ENCODE measurements around the gene LHX3. TPM values are rescaled to one million over a fixed set of nuclear protein-coding genes. Genes with fewer than 3 reads are reported as not detected.
"Not testable (repeated sequence)": the region's sequence is repeated elsewhere in the genome, so short reads cannot be mapped to it uniquely, and the experiment has no call there.

The LHX3 gene
- total RNA-seq, 2 experiments from 2014 or later: not detected

DNA sequence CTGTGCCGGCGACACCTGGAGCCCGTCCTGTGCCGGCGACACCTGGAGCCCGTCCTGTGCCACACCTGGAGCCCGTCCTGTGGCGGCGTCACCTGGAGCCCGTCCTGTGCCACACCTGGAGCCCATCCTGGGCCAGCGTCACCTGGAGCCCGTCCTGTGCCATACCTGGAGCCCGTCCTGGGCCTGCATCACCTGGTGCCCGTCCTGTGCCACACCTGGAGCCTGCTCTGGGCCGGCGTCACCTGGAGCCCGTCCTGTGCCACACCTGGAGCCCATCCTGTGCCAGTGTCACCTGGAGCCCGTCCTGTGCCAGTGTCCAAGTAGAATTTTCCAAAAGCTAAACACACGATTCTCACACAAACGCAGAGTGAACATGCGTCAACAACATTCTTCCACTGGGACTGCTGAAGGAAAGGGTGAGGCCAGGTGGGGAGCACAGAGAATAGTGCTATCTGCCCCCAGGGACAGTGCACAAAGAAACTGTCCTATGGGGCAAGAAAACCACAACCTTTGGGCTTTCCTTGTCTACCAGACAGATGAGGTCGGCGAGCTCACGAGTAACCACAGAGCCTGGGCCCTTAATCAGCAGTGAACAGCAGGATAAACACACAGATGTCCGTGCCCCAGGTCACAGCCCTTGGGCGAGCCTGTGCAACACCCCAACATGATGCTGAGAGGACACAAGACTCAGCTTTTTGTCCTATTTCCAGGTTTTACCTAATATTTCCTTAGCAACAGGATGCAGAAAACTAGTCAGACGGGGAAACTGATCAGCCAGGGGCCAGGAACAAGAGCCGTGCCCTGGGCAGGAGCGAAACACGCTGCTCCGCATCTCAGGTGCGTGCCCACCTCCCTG lies 32.8 kb upstream of the LHX3 start:
- Mint-ChIP-seq H3K4me3 (no peak overlapping the region), H3K9me3 (no peaks in the 10 kb centered on the region), H3K27me3 (no peaks in the 10 kb centered on the region), H3K4me1 (peaks cover 26% of the 10 kb centered on the region), H3K36me3 (ENCODE audit: low read depth) (peaks cover 4% of the 10 kb centered on the region), H3K27ac (no peak overlapping the region)
- CTCF ChIA-PET: interaction anchor here (1.2 kb wide), 1 partner anchor 13 kb away, joined by 4 read pairs; no protein-coding TSS in a partner anchor
- no peak for DNase-seq
- POLR2A ChIA-PET: no interaction called here

DNA sequence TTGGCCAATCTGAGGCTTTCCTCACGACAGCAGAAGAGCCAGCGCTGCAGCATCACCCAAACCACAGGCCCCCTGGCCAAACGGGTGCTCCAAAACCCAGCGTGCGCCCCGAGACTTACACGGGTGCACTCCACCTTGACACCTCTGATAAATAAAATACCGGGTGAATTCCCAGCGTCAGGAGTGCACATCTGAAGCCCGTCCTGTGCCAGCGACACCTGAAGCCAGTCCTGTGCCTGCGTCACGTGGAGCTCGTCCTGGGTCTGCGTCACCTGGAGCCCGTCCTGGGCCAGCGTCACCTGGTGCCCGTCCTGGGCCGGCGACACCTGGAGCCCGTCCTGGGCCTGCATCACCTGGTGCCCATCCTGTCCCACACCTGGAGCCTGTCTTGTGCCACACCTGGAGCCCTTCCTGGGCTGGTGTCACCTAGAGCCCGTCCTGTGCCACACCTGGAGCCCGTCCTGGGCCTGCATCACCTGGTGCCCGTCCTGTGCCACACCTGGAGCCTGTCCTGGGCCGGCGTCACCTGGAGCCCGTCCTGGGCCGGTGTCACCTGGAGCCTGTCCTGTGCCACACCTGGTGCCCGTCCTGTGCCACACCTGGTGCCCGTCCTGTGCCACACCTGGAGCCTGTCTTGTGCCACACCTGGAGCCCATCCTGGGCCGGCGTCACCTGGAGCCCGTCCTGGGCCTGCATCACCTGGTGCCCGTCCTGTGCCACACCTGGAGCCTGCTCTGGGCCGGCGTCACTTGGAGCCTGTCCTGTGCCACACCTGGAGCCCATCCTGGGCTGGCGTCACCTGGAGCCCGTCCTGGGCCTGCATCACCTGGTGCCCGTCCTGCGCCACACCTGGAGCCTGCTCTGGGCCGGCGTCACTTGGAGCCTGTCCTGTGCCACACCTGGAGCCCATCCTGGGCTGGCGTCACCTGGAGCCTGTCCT lies 31.8 kb upstream of the LHX3 start:
- DNase-seq; H3K9me3 Mint-ChIP-seq; H3K27me3 Mint-ChIP-seq; H3K36me3 Mint-ChIP-seq (ENCODE audit: low read depth); POLR2A ChIA-PET; H3K27ac Mint-ChIP-seq; H3K4me3 Mint-ChIP-seq: not testable (repeated sequence)
- CTCF ChIA-PET: interaction anchor here (1.1 kb wide), 1 partner anchor 19 kb away, joined by 4 read pairs; no protein-coding TSS in a partner anchor
- peaks cover 33% of the 10 kb centered on the region for H3K4me1 Mint-ChIP-seq

GRCh38 chr9:136235709-136236455 lies 31.0 kb upstream of the LHX3 start:
- DNase-seq: no peak
- peaks cover 40% of the 10 kb centered on the region for H3K4me1 Mint-ChIP-seq
- peaks cover 4% of the 10 kb centered on the region for H3K36me3 Mint-ChIP-seq (ENCODE audit: low read depth)
- CTCF ChIA-PET: interaction anchor here (1.1 kb wide), 1 partner anchor 19 kb away, joined by 4 read pairs; no protein-coding TSS in a partner anchor
- no peak overlapping the region for H3K27ac Mint-ChIP-seq
- POLR2A ChIA-PET: no interaction called here
- no peak overlapping the region for H3K4me3 Mint-ChIP-seq
- no peaks in the 10 kb centered on the region for H3K27me3 Mint-ChIP-seq
- H3K9me3 Mint-ChIP-seq: no peaks in the 10 kb centered on the region

DNA sequence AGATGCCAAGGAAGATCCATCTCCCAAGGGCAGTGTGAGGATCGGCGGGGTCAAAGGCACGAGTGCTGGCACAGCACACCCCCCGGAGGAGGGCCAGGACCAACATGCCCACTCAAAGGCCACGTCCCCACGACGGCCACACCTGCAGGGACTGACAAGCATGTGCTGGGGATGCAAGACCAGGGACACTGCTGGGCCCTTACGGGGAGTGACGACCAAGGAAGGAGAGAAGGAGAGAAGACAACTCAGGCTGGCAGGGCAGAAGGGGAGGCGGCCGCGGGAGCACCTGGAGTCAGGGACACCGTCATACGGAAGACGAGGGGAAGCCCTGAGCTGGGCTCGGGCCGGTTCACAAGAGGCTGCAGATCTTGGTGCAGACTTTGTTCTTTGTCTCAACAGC lies 30.2 kb upstream of the LHX3 start:
- peaks cover 46% of the 10 kb centered on the region for H3K4me1 Mint-ChIP-seq
- H3K9me3 Mint-ChIP-seq: no peaks in the 10 kb centered on the region
- peaks cover 4% of the 10 kb centered on the region for H3K36me3 Mint-ChIP-seq (ENCODE audit: low read depth)
- ChIA-PET POLR2A (no interaction called here), CTCF (interaction anchor here (1.1 to 1.3 kb wide), 2 partner anchors 12 to 18 kb away, joined by 3 to 4 read pairs; no protein-coding TSS in a partner anchor)
- no peak for DNase-seq
- H3K4me3 Mint-ChIP-seq: no peak overlapping the region
- no peaks in the 10 kb centered on the region for H3K27me3 Mint-ChIP-seq
- no peak overlapping the region for H3K27ac Mint-ChIP-seq

GRCh38 chr9:136234597-136234996 lies 29.7 kb upstream of the LHX3 start:
- no peaks in the 10 kb centered on the region for H3K27me3 Mint-ChIP-seq
- H3K4me1 Mint-ChIP-seq: peaks cover 46% of the 10 kb centered on the region
- H3K9me3 Mint-ChIP-seq: no peaks in the 10 kb centered on the region
- DNase-seq: no peak
- CTCF ChIA-PET: interaction anchor here (1.3 kb wide), 1 partner anchor 11 kb away, joined by 3 read pairs; no protein-coding TSS in a partner anchor
- POLR2A ChIA-PET: no interaction called here
- H3K4me3 Mint-ChIP-seq: no peak overlapping the region
- H3K27ac Mint-ChIP-seq: peak overlapping the region; percentile 63
- H3K36me3 Mint-ChIP-seq (ENCODE audit: low read depth): peaks cover 4% of the 10 kb centered on the region

DNA sequence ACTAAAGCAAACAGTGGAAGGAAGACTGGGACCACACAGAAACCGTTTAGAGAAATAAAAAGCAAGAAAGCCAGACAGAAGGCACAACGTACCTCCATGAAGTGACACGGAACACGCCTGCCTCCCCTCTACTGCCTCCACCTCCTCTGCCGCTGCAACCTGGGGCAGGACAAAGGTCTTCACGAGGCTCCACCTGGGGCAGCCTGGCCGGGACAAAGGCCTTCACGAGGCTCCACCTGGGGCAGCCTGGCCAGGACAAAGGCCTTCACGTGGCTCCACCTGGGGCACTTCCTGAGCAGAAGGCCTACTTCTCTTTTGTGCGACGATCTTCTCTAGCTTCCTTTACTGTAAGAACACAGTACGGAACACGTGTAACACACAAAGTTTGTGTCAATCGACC lies 28.9 kb upstream of the LHX3 start:
- Mint-ChIP-seq H3K9me3 (no peaks in the 10 kb centered on the region), H3K27ac (peak overlapping the region; percentile 71)

DNA sequence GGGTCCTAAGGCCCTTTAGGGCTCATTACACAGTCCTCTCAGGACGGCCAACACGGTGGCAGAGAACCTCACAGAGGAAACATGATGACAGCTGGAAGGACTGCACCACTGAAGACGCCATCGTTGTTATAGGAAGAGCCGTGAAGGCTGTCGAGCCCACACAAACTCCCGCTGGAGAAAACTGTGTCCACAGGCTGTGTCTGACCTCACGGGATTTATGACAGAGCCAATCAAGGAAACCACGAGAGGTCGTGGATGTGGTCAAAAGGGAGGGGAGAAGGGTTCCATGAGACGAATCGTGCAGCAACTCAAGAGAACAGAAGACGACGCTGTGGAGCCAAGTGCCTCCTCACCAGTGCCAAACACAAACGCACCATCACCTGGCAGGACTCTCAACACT lies 28.5 kb upstream of the LHX3 start:
- CTCF ChIA-PET: no interaction called here
- H3K4me3 Mint-ChIP-seq: no peak overlapping the region

More for the DNA sequence above, 28.9 kb upstream of the LHX3 start:
- no peak for DNase-seq
- POLR2A ChIA-PET: no interaction called here
- Mint-ChIP-seq H3K4me3 (no peak overlapping the region), H3K36me3 (ENCODE audit: low read depth) (peaks cover 4% of the 10 kb centered on the region), H3K4me1 (peaks cover 46% of the 10 kb centered on the region), H3K27me3 (no peaks in the 10 kb centered on the region)
- CTCF ChIA-PET: interaction anchor here (1.3 kb wide), 1 partner anchor 11 kb away, joined by 3 read pairs; no protein-coding TSS in a partner anchor

GRCh38 chr9:136232969-136233368 lies 28.0 kb upstream of the LHX3 start:
- CTCF ChIA-PET: no interaction called here

More for the DNA sequence above, 28.5 kb upstream of the LHX3 start:
- H3K36me3 Mint-ChIP-seq (ENCODE audit: low read depth): peaks cover 4% of the 10 kb centered on the region
- no peaks in the 10 kb centered on the region for H3K27me3 Mint-ChIP-seq
- H3K9me3 Mint-ChIP-seq: no peaks in the 10 kb centered on the region
- DNase-seq: no peak
- peak overlapping the region; percentile 71 for H3K27ac Mint-ChIP-seq
- POLR2A ChIA-PET: no interaction called here
- H3K4me1 Mint-ChIP-seq: peaks cover 47% of the 10 kb centered on the region

GRCh38 chr9:136231478-136232297 lies 26.8 kb upstream of the LHX3 start:
- ChIA-PET POLR2A (no interaction called here), CTCF (no interaction called here)
- peaks cover 48% of the 10 kb centered on the region for H3K4me1 Mint-ChIP-seq
- H3K27me3 Mint-ChIP-seq: no peaks in the 10 kb centered on the region
- peak overlapping the region; percentile 62 for H3K4me3 Mint-ChIP-seq
- no peaks in the 10 kb centered on the region for H3K9me3 Mint-ChIP-seq
- peak overlapping the region; percentile 90 for H3K27ac Mint-ChIP-seq
- H3K36me3 Mint-ChIP-seq (ENCODE audit: low read depth): peaks cover 4% of the 10 kb centered on the region
- peak; percentile 55 for DNase-seq

More at GRCh38 chr9:136232969-136233368, 28.0 kb upstream of the LHX3 start:
- Mint-ChIP-seq H3K36me3 (ENCODE audit: low read depth) (peaks cover 4% of the 10 kb centered on the region), H3K27me3 (no peaks in the 10 kb centered on the region), H3K27ac (peak overlapping the region; percentile 90), H3K9me3 (no peaks in the 10 kb centered on the region), H3K4me1 (peaks cover 49% of the 10 kb centered on the region), H3K4me3 (no peak overlapping the region)
- POLR2A ChIA-PET: no interaction called here
- DNase-seq: no peak

DNA sequence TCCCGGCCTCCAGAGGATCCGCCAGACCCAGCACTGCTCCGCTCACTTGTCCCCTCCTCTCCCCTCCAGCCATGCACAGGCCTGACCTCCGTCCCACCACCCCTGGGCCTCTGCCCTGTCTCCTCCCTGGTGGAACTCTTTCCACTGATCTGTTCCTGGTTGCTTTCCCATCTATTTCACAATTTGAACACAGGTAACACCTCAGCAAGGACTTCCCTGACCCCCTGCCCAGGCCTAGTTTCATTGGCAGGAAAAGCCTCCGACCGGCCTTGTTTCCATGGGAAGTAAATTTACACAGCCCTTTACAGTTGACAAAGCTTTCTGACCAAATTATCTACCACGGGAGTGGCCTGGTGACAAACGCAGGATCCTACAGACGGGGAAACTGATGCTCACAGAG lies 25.8 kb upstream of the LHX3 start:
- CTCF ChIA-PET: no interaction called here
- no peaks in the 10 kb centered on the region for H3K27me3 Mint-ChIP-seq
- peaks cover 49% of the 10 kb centered on the region for H3K4me1 Mint-ChIP-seq
- H3K9me3 Mint-ChIP-seq: no peaks in the 10 kb centered on the region
- no peak for DNase-seq
- POLR2A ChIA-PET: no interaction called here
- no peak overlapping the region for H3K4me3 Mint-ChIP-seq
- H3K27ac Mint-ChIP-seq: peak overlapping the region; percentile 63
- peaks cover 4% of the 10 kb centered on the region for H3K36me3 Mint-ChIP-seq (ENCODE audit: low read depth)

GRCh38 chr9:136230365-136230764 lies 25.4 kb upstream of the LHX3 start:
- peaks cover 4% of the 10 kb centered on the region for H3K36me3 Mint-ChIP-seq (ENCODE audit: low read depth)
- H3K4me3 Mint-ChIP-seq: no peak overlapping the region
- POLR2A ChIA-PET: no interaction called here
- no peaks in the 10 kb centered on the region for H3K9me3 Mint-ChIP-seq
- no peak for DNase-seq
- no peaks in the 10 kb centered on the region for H3K27me3 Mint-ChIP-seq
- H3K27ac Mint-ChIP-seq: peak overlapping the region; percentile 63
- H3K4me1 Mint-ChIP-seq: peaks cover 51% of the 10 kb centered on the region
- CTCF ChIA-PET: no interaction called here

Data from activated CD4-positive, alpha-beta T cell treated with anti-CD3 and anti-CD28 coated beads, Interleukin-2, amount 10 ng/mL, durations not matched to agents 7 days and 5 days (primary cell).